SU-DHL-6 (cell line): ENCODE results near the gene CASP9.
"Not testable (repeated sequence)": the region's sequence is repeated elsewhere in the genome, so short reads cannot be mapped to it uniquely, and the experiment has no call there.

Source experiments
- H2AFZ ChIP-seq: fragments of 200-600 bp; sonication (generic); 2 replicates; pipeline ENCODE4 v1.6.1; 2014; ENCODE audit warnings: low read depth, mild to moderate bottlenecking, moderate library complexity, mixed read lengths, antibody characterized with exemption, low read length; ENCODE audit not compliant: severe bottlenecking
- H3F3A ChIP-seq: fragments of 200-600 bp; shearing (Covaris generic); 2 replicates; pipeline ENCODE4 v1.6.0; 2016; ENCODE audit warnings: antibody characterized with exemption, mild to moderate bottlenecking; ENCODE audit not compliant: insufficient read depth
- H3K27ac ChIP-seq: fragments of 200-600 bp; sonication (generic); 2 replicates; pipeline ENCODE4 v1.5.1; 2016; ENCODE audit warnings: low read depth, mild to moderate bottlenecking, low read length, moderate library complexity, mixed read lengths
- H3K27me3 ChIP-seq: fragments of 200-600 bp; sonication (generic), shearing (Covaris generic); 2 replicates; pipeline ENCODE4 v1.6.0; 2014; ENCODE audit warnings: mild to moderate bottlenecking, low read length
- H3K36me3 ChIP-seq: fragments of 200-600 bp; sonication (generic); 2 replicates; pipeline ENCODE4 v1.6.1; 2014; ENCODE audit warnings: mild to moderate bottlenecking, low read length, mixed read lengths
- H3K4me2 ChIP-seq: fragments of 300-600, 200-600 bp; shearing (Covaris generic), sonication (generic); 2 replicates; pipeline ENCODE4 v1.6.0; 2014; ENCODE audit warnings: low read length, low read depth, mild to moderate bottlenecking; ENCODE audit not compliant: poor library complexity, severe bottlenecking
- H3K4me3 ChIP-seq: fragments of 200-600 bp; sonication (generic); 2 replicates; pipeline ENCODE4 v1.5.1; 2014; ENCODE audit warnings: antibody characterized with exemption, low read length, mild to moderate bottlenecking, mixed read lengths; ENCODE audit not compliant: insufficient read depth, poor library complexity, severe bottlenecking
- H3K79me2 ChIP-seq: fragments of 200-600 bp; sonication (generic); 2 replicates; pipeline ENCODE4 v1.6.1; 2014; ENCODE audit warnings: mild to moderate bottlenecking, low read length, moderate library complexity; ENCODE audit not compliant: insufficient read depth
- H3K9ac ChIP-seq: fragments of 200-600 bp; sonication (generic); 2 replicates; pipeline ENCODE4 v1.7.0; 2014; ENCODE audit warnings: mild to moderate bottlenecking, low read length
- H3K9me2 ChIP-seq: fragments of 200-600 bp; sonication (generic); replicated peaks from 2 replicates; pipeline ENCODE4 v1.6.1; 2014; ENCODE audit warnings: low read length; ENCODE audit not compliant: insufficient read depth
- H3K9me3 ChIP-seq: fragments of 200-600 bp; sonication (generic); 2 replicates; pipeline ENCODE4 v1.6.1; 2014; ENCODE audit warnings: low read length, mixed read lengths; ENCODE audit not compliant: insufficient read depth
- H4K20me1 ChIP-seq: fragments of 200-600 bp; sonication (generic); 2 replicates; pipeline ENCODE4 v1.6.1; 2014; ENCODE audit warnings: low read depth, mild to moderate bottlenecking, antibody characterized with exemption, low read length, moderate library complexity, mixed read lengths
- CTCF ChIP-seq: fragments of 200-600 bp; sonication (generic); IDR thresholded peaks from one replicate; pipeline ENCODE4 v1.5.1; 2017; ENCODE audit warnings: antibody characterized with exemption, mild to moderate bottlenecking, low read length, moderate library complexity; ENCODE audit not compliant: insufficient read depth, poor library complexity, severe bottlenecking
- EZH2phosphoT487 ChIP-seq: fragments of 200-600 bp; sonication (generic), shearing (Covaris generic); conservative IDR thresholded peaks from 2 replicates; pipeline ENCODE4 v1.6.1; 2018; ENCODE audit warnings: mild to moderate bottlenecking, antibody characterized with exemption, low read length, moderate library complexity, mixed read lengths

CASP9 gene

GRCh38 chr1:15488371-15488770, 35.6 kb downstream of the CASP9 start:
- no peaks in the 10 kb centered on the region for H3K27me3 ChIP-seq
- no peak overlapping the region for H3K27ac ChIP-seq
- TF ChIP-seq EZH2phosphoT487 (no peak), CTCF (no peak)
- no peak overlapping the region for H2AFZ ChIP-seq
- no peaks in the 10 kb centered on the region for H3K9me3 ChIP-seq
- no peaks in the 10 kb centered on the region for H3K36me3 ChIP-seq
- no peaks in the 10 kb centered on the region for H4K20me1 ChIP-seq
- no peaks in the 10 kb centered on the region for H3K79me2 ChIP-seq
- no peak overlapping the region for H3K4me2 ChIP-seq
- no peak overlapping the region for H3K9ac ChIP-seq
- no peaks in the 10 kb centered on the region for H3F3A ChIP-seq
- no peak overlapping the region for H3K4me3 ChIP-seq
- H3K9me2 ChIP-seq = no peaks in the 10 kb centered on the region

- H2AFZ ChIP-seq, H3K79me2 ChIP-seq, H3K9me3 ChIP-seq, H3K4me3 ChIP-seq, H3K4me2 ChIP-seq, H4K20me1 ChIP-seq, H3K27me3 ChIP-seq, H3K9ac ChIP-seq, H3K9me2 ChIP-seq, H3K27ac ChIP-seq, H3F3A ChIP-seq, H3K36me3 ChIP-seq: not testable (repeated sequence)
Observed at GRCh38 chr1:15486844-15487610, 37.0 kb downstream of the CASP9 start.

GRCh38 chr1:15485636-15486035, 38.4 kb downstream of the CASP9 start:
- Histone ChIP-seq H3F3A (no peaks in the 10 kb centered on the region), H3K4me2 (no peak overlapping the region), H3K79me2 (no peaks in the 10 kb centered on the region), H3K4me3 (no peak overlapping the region), H3K9ac (no peak overlapping the region), H2AFZ (no peak overlapping the region), H4K20me1 (no peaks in the 10 kb centered on the region), H3K9me3 (no peaks in the 10 kb centered on the region), H3K27ac (no peak overlapping the region), H3K9me2 (no peaks in the 10 kb centered on the region), H3K27me3 (no peaks in the 10 kb centered on the region), H3K36me3 (no peaks in the 10 kb centered on the region)
- TF ChIP-seq EZH2phosphoT487 = no peak
- no peak for TF ChIP-seq CTCF

- H3F3A ChIP-seq, H3K36me3 ChIP-seq, H3K27ac ChIP-seq, H3K9ac ChIP-seq, H3K9me3 ChIP-seq, H2AFZ ChIP-seq, H3K4me2 ChIP-seq, H3K79me2 ChIP-seq, H3K4me3 ChIP-seq, H3K9me2 ChIP-seq, H4K20me1 ChIP-seq, H3K27me3 ChIP-seq: not testable (repeated sequence)
Observed at GRCh38 chr1:15484443-15484842, 39.6 kb downstream of the CASP9 start.
